ENCODE results near the gene CPLX4. TPM values are rescaled to one million over a fixed set of nuclear protein-coding genes. Genes with fewer than 3 reads are reported as not detected.

CPLX4 gene
- total and polyA plus RNA-seq, 10 donors = 0.04 TPM; not detected in 9

DNA sequence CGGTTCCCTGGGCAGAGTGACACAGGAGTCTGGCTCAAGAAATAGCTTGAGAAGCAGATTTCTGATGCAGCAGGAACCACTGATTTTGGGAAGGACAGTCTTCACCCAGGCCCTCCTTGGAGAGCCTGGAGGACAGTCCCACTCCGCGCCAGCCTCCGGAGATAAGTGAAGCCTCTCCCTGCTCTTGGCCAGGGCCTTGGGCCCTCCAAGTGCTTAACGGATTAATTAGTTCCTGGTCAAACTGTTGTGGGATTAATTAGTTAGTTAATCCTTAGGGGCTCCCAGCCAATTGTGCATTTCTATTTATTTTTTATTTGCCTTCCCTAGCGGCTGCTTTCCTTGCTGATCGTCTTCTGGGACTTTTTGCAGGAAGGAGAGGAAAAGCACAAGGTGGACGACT, 19.6 kb downstream of the CPLX4 start:
- Histone ChIP-seq H3K27me3 (replicated peaks in 1 of 7) (peaks cover 0 to 14% (median 0%) of the 10 kb centered on the region in 7 donors), H3K4me1 (no peaks in the 10 kb centered on the region), H3K9me3 (no peaks in the 10 kb centered on the region), H3K4me3 (no peak overlapping the region), H3K36me3 (no peaks in the 10 kb centered on the region), H3K27ac (no peak overlapping the region)
- DNase-seq = no peak
- 76 to 89% (median 80%) methylated on average over 8 of the region's 8 CpGs for WGBS, 5 donors
- TF ChIP-seq, protein P1, sequence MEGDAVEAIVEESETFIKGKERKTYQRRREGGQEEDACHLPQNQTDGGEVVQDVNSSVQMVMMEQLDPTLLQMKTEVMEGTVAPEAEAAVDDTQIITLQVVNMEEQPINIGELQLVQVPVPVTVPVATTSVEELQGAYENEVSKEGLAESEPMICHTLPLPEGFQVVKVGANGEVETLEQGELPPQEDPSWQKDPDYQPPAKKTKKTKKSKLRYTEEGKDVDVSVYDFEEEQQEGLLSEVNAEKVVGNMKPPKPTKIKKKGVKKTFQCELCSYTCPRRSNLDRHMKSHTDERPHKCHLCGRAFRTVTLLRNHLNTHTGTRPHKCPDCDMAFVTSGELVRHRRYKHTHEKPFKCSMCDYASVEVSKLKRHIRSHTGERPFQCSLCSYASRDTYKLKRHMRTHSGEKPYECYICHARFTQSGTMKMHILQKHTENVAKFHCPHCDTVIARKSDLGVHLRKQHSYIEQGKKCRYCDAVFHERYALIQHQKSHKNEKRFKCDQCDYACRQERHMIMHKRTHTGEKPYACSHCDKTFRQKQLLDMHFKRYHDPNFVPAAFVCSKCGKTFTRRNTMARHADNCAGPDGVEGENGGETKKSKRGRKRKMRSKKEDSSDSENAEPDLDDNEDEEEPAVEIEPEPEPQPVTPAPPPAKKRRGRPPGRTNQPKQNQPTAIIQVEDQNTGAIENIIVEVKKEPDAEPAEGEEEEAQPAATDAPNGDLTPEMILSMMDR (IDR thresholded peaks at IDR 0.05 in 8 of 11, conservative IDR thresholded peaks at IDR 0.05 in 3 of 11) = no peak
- no peak for TF ChIP-seq POLR2AphosphoS5 (IDR thresholded peaks at IDR 0.05)
- TF ChIP-seq POLR2A (IDR thresholded peaks at IDR 0.05) = no peak
- intact Hi-C loops (cut with DNase I; ENCODE audit: low total_unique reads) = no loop called here

DNA sequence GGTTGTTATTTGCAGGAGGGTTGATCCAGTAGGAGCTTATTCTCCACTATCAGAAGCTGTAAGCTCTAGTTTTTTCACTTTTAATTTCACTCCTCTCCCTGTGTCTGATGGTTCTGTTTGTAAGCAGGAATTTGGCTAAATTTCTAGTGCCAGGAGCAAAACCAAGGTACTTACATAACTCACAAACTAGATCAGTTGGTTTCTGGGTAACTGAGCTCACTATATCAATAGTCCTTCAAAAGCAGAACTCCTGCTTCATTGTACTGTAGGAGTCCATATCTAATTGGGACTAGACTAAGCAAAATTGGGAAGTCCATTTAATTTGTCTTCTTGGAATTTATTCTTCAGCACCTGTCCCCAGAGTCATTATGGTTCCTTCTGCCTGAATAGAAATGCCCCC, 25.1 kb downstream of the CPLX4 start:
- no peaks in the 10 kb centered on the region for H3K36me3 ChIP-seq
- TF ChIP-seq POLR2A (IDR thresholded peaks at IDR 0.05) = no peak

DNA sequence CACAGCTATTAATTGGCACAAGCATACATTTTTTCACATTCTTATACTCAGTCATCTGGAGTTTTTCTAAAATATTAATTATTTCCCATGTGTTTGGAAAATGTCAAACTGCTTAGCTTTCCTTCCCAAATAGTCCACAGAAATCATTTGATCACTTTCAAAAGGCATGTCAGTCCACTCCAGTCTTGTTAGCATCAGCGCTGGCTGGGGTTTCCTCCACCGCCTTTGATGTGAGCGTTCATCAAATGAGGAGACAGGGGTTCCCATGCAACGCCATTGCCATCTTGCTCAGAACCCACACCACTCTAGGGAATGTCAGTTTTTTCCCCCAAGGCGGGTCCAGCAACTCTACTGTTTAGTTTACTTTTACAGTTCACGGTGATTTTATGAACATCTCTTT, 32.1 kb downstream of the CPLX4 start:
- 60 to 84% (median 80%) methylated on average over 6 of the region's 6 CpGs for WGBS, 5 donors

More for the DNA sequence above, 25.1 kb downstream of the CPLX4 start:
- intact Hi-C loops (cut with DNase I; ENCODE audit: low total_unique reads) = no loop called here
- Histone ChIP-seq H3K27me3 (replicated peaks in 1 of 7) (peaks cover 0 to 28% (median 0%) of the 10 kb centered on the region in 7 donors), H3K27ac (no peak overlapping the region), H3K4me1 (no peaks in the 10 kb centered on the region), H3K9me3 (no peaks in the 10 kb centered on the region), H3K4me3 (no peak overlapping the region)
- DNase-seq = no peak

DNA sequence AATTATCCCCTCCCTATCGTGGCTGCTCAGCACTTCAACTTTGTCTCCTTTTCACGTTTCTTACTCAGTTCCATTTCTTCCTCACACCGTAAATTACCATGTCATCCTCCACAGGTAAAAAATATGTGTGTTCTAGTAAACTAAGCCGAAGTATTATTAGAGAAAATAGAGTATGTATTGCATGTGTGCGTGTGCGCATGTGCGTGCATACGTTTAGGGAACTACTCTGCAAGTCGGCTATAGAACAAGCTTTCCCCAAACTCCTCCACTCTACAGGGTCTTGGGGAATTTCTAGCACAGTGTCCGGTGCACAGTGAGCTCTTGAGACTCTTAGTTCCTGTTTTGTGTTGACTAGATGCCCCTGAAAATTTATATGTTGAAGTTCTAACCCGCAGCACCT, 36.1 kb downstream of the CPLX4 start:
- WGBS, 5 donors = 75 to 81% (median 78%) methylated on average over 11 of the region's 11 CpGs
- intact Hi-C loops (cut with DNase I; ENCODE audit: low total_unique reads) = no loop called here
- DNase-seq = no peak

More for the DNA sequence above, 32.1 kb downstream of the CPLX4 start:
- intact Hi-C loops (cut with DNase I; ENCODE audit: low total_unique reads) = no loop called here
- no peak for TF ChIP-seq POLR2AphosphoS5 (IDR thresholded peaks at IDR 0.05)
- TF ChIP-seq POLR2A (IDR thresholded peaks at IDR 0.05) = no peak
- TF ChIP-seq, protein P1 (IDR thresholded peaks at IDR 0.05 in 8 of 11, conservative IDR thresholded peaks at IDR 0.05 in 3 of 11) = no peak
- Histone ChIP-seq H3K27ac (no peak overlapping the region), H3K9me3 (no peaks in the 10 kb centered on the region), H3K27me3 (replicated peaks in 1 of 7) (peaks cover 0 to 49% (median 4%) of the 10 kb centered on the region in 7 donors), H3K4me3 (no peak overlapping the region), H3K4me1 (no peaks in the 10 kb centered on the region), H3K36me3 (no peaks in the 10 kb centered on the region)
- DNase-seq = no peak

More for the DNA sequence above, 36.1 kb downstream of the CPLX4 start:
- H3K4me3 ChIP-seq = no peak overlapping the region
- H3K4me1 ChIP-seq = no peaks in the 10 kb centered on the region
- peaks cover 0 to 86% (median 16%) of the 10 kb centered on the region in 7 donors for H3K27me3 ChIP-seq (replicated peaks in 1 of 7)
- no peak overlapping the region for H3K27ac ChIP-seq
- TF ChIP-seq POLR2AphosphoS5 (IDR thresholded peaks at IDR 0.05) (no peak), POLR2A (IDR thresholded peaks at IDR 0.05) (no peak)
- TF ChIP-seq, protein P1 (IDR thresholded peaks at IDR 0.05 in 8 of 11, conservative IDR thresholded peaks at IDR 0.05 in 3 of 11) = no peak
- H3K9me3 ChIP-seq = no peaks in the 10 kb centered on the region
- no peaks in the 10 kb centered on the region for H3K36me3 ChIP-seq
